Loucy (cell line): ENCODE measurements around the gene DHFR.
A peak's percentile ranks its signal among the peaks of the same experiment; 100 is the strongest.

Experiments
- H2AFZ ChIP-seq: fragments of 200-600 bp; sonication (generic); 2 replicates; pipeline ENCODE4 v1.6.0; 2016; ENCODE audit warnings: antibody characterized with exemption, mild to moderate bottlenecking, low read length, moderate library complexity
- H3F3A ChIP-seq: fragments of 200-600 bp; 2 replicates; pipeline ENCODE4 v1.6.0; 2016; ENCODE audit warnings: antibody characterized with exemption, low read depth, mild to moderate bottlenecking
- H3K27me3 ChIP-seq: fragments of 200-600 bp; sonication (generic); 2 replicates; pipeline ENCODE4 v1.6.1; 2014; ENCODE audit warnings: low read length, mild to moderate bottlenecking; ENCODE audit not compliant: insufficient read depth, poor library complexity, severe bottlenecking
- H3K36me3 ChIP-seq: fragments of 200-600 bp; sonication (generic); 2 replicates; pipeline ENCODE4 v1.6.1; 2016; ENCODE audit warnings: low read length; ENCODE audit not compliant: insufficient read depth
- H3K4me1 ChIP-seq: fragments of 200-600 bp; sonication (generic); 2 replicates; pipeline ENCODE4 v1.5.1; 2014; ENCODE audit warnings: low read length, mild to moderate bottlenecking; ENCODE audit not compliant: insufficient read depth, poor library complexity, severe bottlenecking
- H3K4me2 ChIP-seq: fragments of 200-600 bp; sonication (generic); 2 replicates; pipeline ENCODE4 v1.6.0; 2014; ENCODE audit warnings: antibody characterized with exemption, low read length, low read depth, mild to moderate bottlenecking; ENCODE audit not compliant: poor library complexity, severe bottlenecking
- H3K4me3 ChIP-seq: fragments of 200-600 bp; sonication (generic); 2 replicates; pipeline ENCODE4 v1.5.1; 2014; ENCODE audit warnings: low read length, mild to moderate bottlenecking, mixed read lengths; ENCODE audit not compliant: poor library complexity, severe bottlenecking
- H3K79me2 ChIP-seq: fragments of 200-600 bp; sonication (generic); 2 replicates; pipeline ENCODE4 v1.6.1; 2014; ENCODE audit warnings: low read length; ENCODE audit not compliant: insufficient read depth
- H3K9ac ChIP-seq: fragments of 200-600 bp; sonication (generic); 2 replicates; pipeline ENCODE4 v1.6.0; 2014; ENCODE audit warnings: mild to moderate bottlenecking, low read depth, low read length, moderate library complexity; ENCODE audit not compliant: poor library complexity, severe bottlenecking
- H3K9me2 ChIP-seq: fragments of 200-600 bp; sonication (generic); replicated peaks from 2 replicates; pipeline ENCODE4 v1.6.1; 2016; ENCODE audit warnings: low read depth, low read length, mixed read lengths
- H3K9me3 ChIP-seq: fragments of 200-600 bp; sonication (generic); 2 replicates; pipeline ENCODE4 v1.6.1; 2014; ENCODE audit warnings: mild to moderate bottlenecking, antibody characterized with exemption, low read length, low read depth; ENCODE audit not compliant: insufficient read depth
- H4K20me1 ChIP-seq: fragments of 200-600 bp; sonication (generic); 2 replicates; pipeline ENCODE4 v1.6.0; 2014; ENCODE audit warnings: antibody characterized with exemption, low read length, mild to moderate bottlenecking; ENCODE audit not compliant: insufficient read depth, poor library complexity, severe bottlenecking
- CTCF ChIP-seq: fragments of 200-600 bp; sonication (generic); conservative IDR thresholded peaks from 2 replicates; pipeline ENCODE4 v1.5.1; 2014; ENCODE audit warnings: mild to moderate bottlenecking, antibody characterized with exemption, low read length
- EZH2phosphoT487 ChIP-seq: fragments of 200-600 bp; IDR thresholded peaks from 2 replicates; pipeline ENCODE4 v1.6.1; 2018; ENCODE audit warnings: antibody characterized with exemption, mild to moderate bottlenecking, moderate library complexity, borderline replicate concordance

The DHFR gene

GRCh38 chr5:80654054-80654390 is 761 bp downstream of the DHFR start:
- H3K9ac ChIP-seq, result peak overlapping the region; percentile 98
- no peaks in the 10 kb centered on the region for H3K9me3 ChIP-seq
- 0 out of 2 replicates have a peak overlapping the region, but pooled peaks have one; percentile 19 for H2AFZ ChIP-seq
- H4K20me1 ChIP-seq, result peaks cover 16% of the 10 kb centered on the region
- no peaks in the 10 kb centered on the region for H3K27me3 ChIP-seq
- no peak for TF ChIP-seq CTCF
- no peak for TF ChIP-seq EZH2phosphoT487
- peak overlapping the region; percentile 91 for H3K4me3 ChIP-seq
- H3K36me3 ChIP-seq, result peaks cover 9% of the 10 kb centered on the region; the same call in 1 of the 2 replicates
- peaks cover 33% of the 10 kb centered on the region for H3K79me2 ChIP-seq
- H3F3A ChIP-seq, result no peaks in the 10 kb centered on the region
- no peak overlapping the region for H3K4me2 ChIP-seq
- H3K9me2 ChIP-seq, result no peaks in the 10 kb centered on the region
- H3K4me1 ChIP-seq, result peaks cover 38% of the 10 kb centered on the region

GRCh38 chr5:80653502-80653901 is 1.3 kb downstream of the DHFR start:
- no peaks in the 10 kb centered on the region for H3K9me3 ChIP-seq
- peaks cover 10% of the 10 kb centered on the region; the same call in 1 of the 2 replicates for H3K36me3 ChIP-seq
- H3K79me2 ChIP-seq, result peaks cover 32% of the 10 kb centered on the region
- no peak overlapping the region for H2AFZ ChIP-seq
- no peak overlapping the region for H3K4me2 ChIP-seq
- no peaks in the 10 kb centered on the region for H3K9me2 ChIP-seq
- no peaks in the 10 kb centered on the region for H3F3A ChIP-seq
- TF ChIP-seq CTCF (no peak), EZH2phosphoT487 (no peak)
- peaks cover 16% of the 10 kb centered on the region for H4K20me1 ChIP-seq
- H3K4me3 ChIP-seq, result peak overlapping the region; percentile 91
- H3K27me3 ChIP-seq, result no peaks in the 10 kb centered on the region
- H3K9ac ChIP-seq, result peak overlapping the region; percentile 98
- peaks cover 38% of the 10 kb centered on the region for H3K4me1 ChIP-seq

GRCh38 chr5:80646926-80647325 is 7.9 kb downstream of the DHFR start:
- Histone ChIP-seq H4K20me1 (no peaks in the 10 kb centered on the region), H3F3A (no peaks in the 10 kb centered on the region), H3K4me1 (no peaks in the 10 kb centered on the region), H3K9ac (no peak overlapping the region), H3K9me2 (no peaks in the 10 kb centered on the region), H3K27me3 (no peaks in the 10 kb centered on the region), H3K9me3 (no peaks in the 10 kb centered on the region), H3K79me2 (no peaks in the 10 kb centered on the region), H3K4me2 (no peak overlapping the region), H3K36me3 (peaks cover 19% of the 10 kb centered on the region; the same call in 1 of the 2 replicates), H3K4me3 (no peak overlapping the region), H2AFZ (no peak overlapping the region)
- TF ChIP-seq CTCF (no peak), EZH2phosphoT487 (no peak)
